ENCODE measurements around the gene FGF18. TPM values are rescaled to one million over a fixed set of nuclear protein-coding genes. Genes with fewer than 3 reads are reported as not detected.
"Not testable (repeated sequence)": the region's sequence is repeated elsewhere in the genome, so short reads cannot be mapped to it uniquely, and the experiment has no call there.

FGF18 gene
- total RNA-seq, 1 donor from 2014 or later, result 2.6 TPM

DNA sequence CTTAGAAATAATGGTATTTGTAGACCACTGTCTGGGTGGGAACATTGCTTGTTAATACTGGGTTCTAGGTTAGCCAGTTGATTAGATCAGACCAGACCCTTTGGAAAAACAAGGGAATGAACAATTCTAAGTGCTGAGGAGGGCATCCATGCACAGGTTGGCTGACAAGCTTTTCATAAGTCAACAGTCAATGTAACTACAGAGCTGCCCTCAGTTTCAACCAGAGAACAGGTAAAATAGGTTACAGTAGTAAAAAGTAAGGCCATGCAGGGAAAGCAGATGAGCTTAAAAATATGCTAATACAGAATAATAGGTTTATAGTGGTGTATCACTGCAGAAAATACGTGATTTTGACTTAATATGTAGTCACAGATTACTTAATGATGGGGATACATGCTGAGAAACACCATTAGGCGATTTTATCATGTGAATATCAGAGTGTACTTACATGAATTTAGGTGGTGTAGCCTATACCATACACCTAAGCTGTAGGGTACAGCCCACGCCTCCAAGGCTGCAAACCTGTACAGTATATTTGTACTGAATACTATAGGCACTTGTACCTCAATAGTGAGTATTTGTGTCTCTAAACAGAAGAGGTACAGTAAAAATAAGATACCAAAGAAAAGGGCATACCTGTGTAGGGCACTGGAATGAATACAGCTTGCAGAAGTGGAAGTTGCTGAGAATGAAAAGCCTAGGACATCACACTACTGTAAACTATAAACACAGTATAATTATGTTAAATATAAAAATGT is 6.1 kb upstream of the FGF18 start:
- H3K27ac Mint-ChIP-seq, result no peak overlapping the region
- H3K9me3 Mint-ChIP-seq (ENCODE audit: low read depth), result no peaks in the 10 kb centered on the region
- H3K27me3 Mint-ChIP-seq, result no peaks in the 10 kb centered on the region
- no peak overlapping the region for H3K4me3 Mint-ChIP-seq (ENCODE audit: low read depth)
- H3K36me3 Mint-ChIP-seq (ENCODE audit: insufficient read depth), result peaks cover 28% of the 10 kb centered on the region
- TF ChIP-seq, protein P1, sequence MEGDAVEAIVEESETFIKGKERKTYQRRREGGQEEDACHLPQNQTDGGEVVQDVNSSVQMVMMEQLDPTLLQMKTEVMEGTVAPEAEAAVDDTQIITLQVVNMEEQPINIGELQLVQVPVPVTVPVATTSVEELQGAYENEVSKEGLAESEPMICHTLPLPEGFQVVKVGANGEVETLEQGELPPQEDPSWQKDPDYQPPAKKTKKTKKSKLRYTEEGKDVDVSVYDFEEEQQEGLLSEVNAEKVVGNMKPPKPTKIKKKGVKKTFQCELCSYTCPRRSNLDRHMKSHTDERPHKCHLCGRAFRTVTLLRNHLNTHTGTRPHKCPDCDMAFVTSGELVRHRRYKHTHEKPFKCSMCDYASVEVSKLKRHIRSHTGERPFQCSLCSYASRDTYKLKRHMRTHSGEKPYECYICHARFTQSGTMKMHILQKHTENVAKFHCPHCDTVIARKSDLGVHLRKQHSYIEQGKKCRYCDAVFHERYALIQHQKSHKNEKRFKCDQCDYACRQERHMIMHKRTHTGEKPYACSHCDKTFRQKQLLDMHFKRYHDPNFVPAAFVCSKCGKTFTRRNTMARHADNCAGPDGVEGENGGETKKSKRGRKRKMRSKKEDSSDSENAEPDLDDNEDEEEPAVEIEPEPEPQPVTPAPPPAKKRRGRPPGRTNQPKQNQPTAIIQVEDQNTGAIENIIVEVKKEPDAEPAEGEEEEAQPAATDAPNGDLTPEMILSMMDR (IDR thresholded peaks at IDR 0.05; ENCODE audit: unreplicated experiment), result no peak
- no peaks in the 10 kb centered on the region for H3K4me1 Mint-ChIP-seq (ENCODE audit: low read depth)
- no peak for DNase-seq (ENCODE audit: low spot score, unreplicated experiment)

DNA sequence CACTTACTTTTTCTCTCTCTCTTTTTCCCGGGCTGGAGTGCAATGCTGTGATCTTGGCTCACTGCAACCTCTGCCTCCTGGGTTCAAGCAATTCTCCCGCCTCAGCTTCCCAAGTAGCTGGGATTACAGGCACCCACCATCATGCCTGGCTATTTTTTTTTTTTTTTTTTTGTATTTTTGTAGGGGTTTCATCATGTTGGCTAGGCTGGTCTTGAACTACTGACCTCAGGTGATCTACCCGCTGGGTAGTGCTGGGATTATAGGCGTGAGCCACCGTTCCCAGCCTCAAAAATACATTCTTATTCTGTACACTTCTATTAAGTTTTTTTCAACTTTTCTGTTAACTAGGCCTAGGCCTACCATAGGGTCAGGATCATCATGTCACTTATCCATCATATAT is 5.5 kb upstream of the FGF18 start:
- not testable (repeated sequence) for DNase-seq (ENCODE audit: low spot score, unreplicated experiment); H3K4me1 Mint-ChIP-seq (ENCODE audit: low read depth); H3K4me3 Mint-ChIP-seq (ENCODE audit: low read depth); H3K9me3 Mint-ChIP-seq (ENCODE audit: low read depth); H3K27me3 Mint-ChIP-seq
- peaks cover 23% of the 10 kb centered on the region for H3K36me3 Mint-ChIP-seq (ENCODE audit: insufficient read depth)
- peak overlapping the region; percentile 69 for H3K27ac Mint-ChIP-seq

DNA sequence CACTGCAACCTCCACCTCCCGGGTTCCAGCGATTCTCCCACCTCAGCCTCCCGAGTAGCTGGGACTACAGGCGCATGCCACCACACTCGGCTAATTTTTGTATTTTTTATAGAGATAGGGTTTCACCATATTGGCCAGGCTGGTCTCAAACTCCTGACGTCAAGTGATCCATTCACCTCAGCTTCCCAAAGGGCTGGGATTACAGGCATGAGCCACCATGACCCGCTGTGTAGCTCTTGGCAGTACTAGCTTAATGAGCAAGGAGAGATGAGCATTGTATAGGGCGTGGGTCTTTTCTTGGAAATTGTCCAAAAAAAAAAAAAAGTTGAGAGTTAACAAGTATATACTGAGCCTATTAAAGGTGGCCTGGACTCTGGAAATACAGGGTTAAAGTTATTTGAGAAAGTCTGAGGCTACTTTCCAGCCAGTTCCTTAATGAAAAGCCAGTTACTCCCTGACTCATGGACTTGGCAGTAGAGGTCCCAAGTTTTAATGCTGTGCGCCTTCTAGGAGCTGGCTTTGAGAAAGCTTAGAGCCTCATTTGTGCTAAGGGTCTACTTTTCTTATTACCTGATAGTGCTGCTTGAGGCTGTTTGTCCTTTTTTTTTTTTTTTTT is 4.2 kb upstream of the FGF18 start:
- peaks cover 2% of the 10 kb centered on the region for H3K27me3 Mint-ChIP-seq
- peaks cover 3% of the 10 kb centered on the region for H3K4me1 Mint-ChIP-seq (ENCODE audit: low read depth)
- H3K36me3 Mint-ChIP-seq (ENCODE audit: insufficient read depth), result peaks cover 18% of the 10 kb centered on the region
- H3K4me3 Mint-ChIP-seq (ENCODE audit: low read depth), result no peak overlapping the region
- H3K27ac Mint-ChIP-seq, result no peak overlapping the region
- no peaks in the 10 kb centered on the region for H3K9me3 Mint-ChIP-seq (ENCODE audit: low read depth)
- DNase-seq (ENCODE audit: low spot score, unreplicated experiment), result no peak
- TF ChIP-seq, protein P1 (IDR thresholded peaks at IDR 0.05; ENCODE audit: unreplicated experiment), result no peak

DNA sequence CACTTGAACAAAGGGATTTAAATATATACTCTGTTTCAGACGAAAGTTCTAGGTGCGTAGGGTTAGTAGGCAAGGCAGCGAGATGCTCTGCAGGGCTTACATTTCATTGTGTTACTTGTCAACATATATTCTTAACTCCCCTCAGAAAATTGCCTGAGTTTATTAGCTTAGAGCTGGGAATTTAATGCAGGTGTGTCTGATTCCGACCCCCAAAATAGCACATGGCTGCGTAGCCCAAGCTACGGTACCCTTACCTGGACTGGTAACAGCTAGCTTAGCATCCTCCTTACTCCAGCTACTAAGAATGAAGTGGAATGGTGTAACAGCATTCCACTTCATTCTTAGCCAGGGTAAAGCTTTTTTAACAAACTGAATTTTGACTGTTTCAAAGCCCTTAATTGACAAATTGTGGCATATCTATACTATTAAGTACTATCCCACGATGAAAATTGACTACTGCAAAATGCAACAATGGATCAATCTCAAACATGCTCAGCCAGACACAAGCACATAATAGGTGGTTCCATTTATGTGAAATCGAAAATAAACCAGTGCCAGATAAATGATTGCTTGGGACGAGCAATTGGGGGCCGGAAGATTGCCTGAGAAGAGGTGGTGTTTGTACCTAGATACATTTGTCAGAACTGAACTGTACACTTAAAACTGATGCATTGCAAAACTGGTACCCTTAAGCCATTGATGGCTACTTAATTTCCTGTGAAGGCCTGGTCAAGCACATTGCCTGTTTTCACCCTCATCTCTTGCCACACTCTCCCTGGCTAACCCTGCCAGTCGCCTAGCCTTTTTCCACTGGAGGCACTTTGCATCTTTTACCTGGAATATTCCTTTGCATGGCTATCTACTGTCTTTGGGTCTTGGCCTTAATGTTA is 3.0 kb upstream of the FGF18 start:
- H3K36me3 Mint-ChIP-seq (ENCODE audit: insufficient read depth), result peaks cover 11% of the 10 kb centered on the region
- H3K27me3 Mint-ChIP-seq, result peaks cover 12% of the 10 kb centered on the region
- no peak overlapping the region for H3K27ac Mint-ChIP-seq
- TF ChIP-seq, protein P1 (IDR thresholded peaks at IDR 0.05; ENCODE audit: unreplicated experiment), result no peak
- H3K9me3 Mint-ChIP-seq (ENCODE audit: low read depth), result no peaks in the 10 kb centered on the region
- H3K4me1 Mint-ChIP-seq (ENCODE audit: low read depth), result peaks cover 8% of the 10 kb centered on the region
- no peak overlapping the region for H3K4me3 Mint-ChIP-seq (ENCODE audit: low read depth)
- DNase-seq (ENCODE audit: low spot score, unreplicated experiment), result no peak

DNA sequence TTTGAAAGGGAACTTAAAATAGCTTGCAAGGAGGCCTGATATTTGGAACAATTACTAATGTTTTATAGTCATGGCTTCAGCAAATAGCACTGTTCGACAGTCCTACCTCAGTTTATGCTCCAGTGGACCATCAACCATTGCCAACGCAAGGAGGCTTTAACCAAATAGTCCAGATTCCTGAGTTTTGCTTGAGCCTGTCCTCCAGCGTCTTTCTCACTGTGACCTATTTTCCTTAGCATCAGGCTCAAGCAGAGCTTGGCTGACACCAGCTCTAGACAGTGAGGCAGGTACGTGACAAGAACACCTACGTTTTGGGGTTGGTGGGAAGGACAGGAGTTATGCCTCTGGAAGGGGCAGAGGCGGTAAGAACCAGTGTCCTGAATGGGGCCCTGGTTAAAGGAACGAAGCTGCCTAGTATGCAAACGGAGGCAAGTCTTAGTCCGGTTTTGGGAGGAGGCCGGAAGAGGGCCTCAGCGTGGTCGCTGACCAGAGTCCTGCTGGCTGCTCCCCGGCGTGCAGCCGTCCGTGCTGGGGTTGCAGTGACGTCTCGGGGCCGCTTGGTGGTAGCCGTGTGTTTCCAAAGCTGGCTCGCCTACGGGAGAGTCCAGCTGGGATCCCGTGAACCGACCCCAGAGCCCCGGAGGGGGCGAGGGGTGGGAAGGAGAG is 998 bp upstream of the FGF18 start:
- Mint-ChIP-seq H3K9me3 (ENCODE audit: low read depth) (no peaks in the 10 kb centered on the region), H3K27ac (peak overlapping the region; percentile 76), H3K27me3 (peaks cover 29% of the 10 kb centered on the region), H3K36me3 (ENCODE audit: insufficient read depth) (no peaks in the 10 kb centered on the region), H3K4me3 (ENCODE audit: low read depth) (peak overlapping the region; percentile 70), H3K4me1 (ENCODE audit: low read depth) (peaks cover 8% of the 10 kb centered on the region)
- DNase-seq (ENCODE audit: low spot score, unreplicated experiment), result peak; percentile 87
- TF ChIP-seq, protein P1 (IDR thresholded peaks at IDR 0.05; ENCODE audit: unreplicated experiment), result peak; percentile 88

Measured in progenitor cell of endocrine pancreas (in vitro differentiated cells).